Measurements from ENCODE around the gene PIKFYVE. TPM values are rescaled to one million over a fixed set of nuclear protein-coding genes. Genes with fewer than 3 reads are reported as not detected.

PIKFYVE gene
- total and polyA plus RNA-seq, 10 of the 15 experiments (the other 5 are each of a cell fraction or from before 2014, with no cell fraction given), result 5.2 to 41.7 (median 19.6) TPM

DNA sequence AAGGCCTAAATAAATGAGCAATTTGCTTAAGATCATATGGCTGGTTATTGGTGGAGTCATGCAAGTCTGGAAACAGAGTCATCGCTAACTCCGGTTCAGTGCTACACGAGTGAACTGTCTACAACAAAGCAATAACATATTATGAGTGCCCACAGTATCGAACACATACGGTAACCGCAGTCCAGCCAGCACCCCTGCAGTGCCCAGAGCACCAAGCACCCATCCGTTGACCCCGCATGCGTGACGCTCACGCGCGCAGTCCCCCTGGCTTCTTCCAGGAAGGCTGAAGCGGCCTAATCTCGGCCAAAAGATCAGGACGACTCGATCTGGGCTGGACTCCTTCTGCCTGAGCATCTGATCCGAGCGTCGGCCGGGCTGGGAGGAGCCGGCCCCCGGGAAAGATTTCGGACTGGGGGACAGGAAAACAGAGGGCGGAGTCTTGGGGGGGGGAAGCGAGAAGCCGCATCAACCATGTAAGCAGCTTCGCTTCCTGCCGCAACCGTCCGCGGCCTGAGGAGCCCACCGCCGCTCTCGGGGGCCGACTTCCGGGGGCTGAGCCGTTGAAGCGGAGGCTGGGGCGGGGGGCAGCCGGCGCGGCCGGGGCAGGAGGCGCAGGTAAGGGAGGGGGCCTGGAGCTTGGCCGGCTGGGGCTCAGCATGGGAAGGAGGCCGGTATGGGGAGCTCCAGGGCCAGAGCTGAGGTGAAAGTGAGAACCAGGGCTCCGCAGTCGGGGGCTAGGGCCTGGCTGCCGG, at the start of gene PIKFYVE (continued):
- TF ChIP-seq, protein P1, sequence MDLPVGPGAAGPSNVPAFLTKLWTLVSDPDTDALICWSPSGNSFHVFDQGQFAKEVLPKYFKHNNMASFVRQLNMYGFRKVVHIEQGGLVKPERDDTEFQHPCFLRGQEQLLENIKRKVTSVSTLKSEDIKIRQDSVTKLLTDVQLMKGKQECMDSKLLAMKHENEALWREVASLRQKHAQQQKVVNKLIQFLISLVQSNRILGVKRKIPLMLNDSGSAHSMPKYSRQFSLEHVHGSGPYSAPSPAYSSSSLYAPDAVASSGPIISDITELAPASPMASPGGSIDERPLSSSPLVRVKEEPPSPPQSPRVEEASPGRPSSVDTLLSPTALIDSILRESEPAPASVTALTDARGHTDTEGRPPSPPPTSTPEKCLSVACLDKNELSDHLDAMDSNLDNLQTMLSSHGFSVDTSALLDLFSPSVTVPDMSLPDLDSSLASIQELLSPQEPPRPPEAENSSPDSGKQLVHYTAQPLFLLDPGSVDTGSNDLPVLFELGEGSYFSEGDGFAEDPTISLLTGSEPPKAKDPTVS (IDR thresholded peaks at IDR 0.05; ENCODE audit: low read depth, low read length), result no peak
- TF ChIP-seq FOS (IDR thresholded peaks at IDR 0.05; ENCODE audit: borderline replicate concordance, extremely low read depth, insufficient read length) (no peak), MEF2A (IDR thresholded peaks at IDR 0.05; ENCODE audit: insufficient read depth, low read depth, low read length) (peak; percentile 25; the same call in 1 of the 2 replicates), TCF12 (IDR thresholded peaks at IDR 0.05; ENCODE audit: low read depth, low read length) (no peak), SMAD1 (IDR thresholded peaks at IDR 0.05; ENCODE audit: low read depth, partially characterized antibody) (no peak), ZNF622 (IDR thresholded peaks at IDR 0.05) (no peak), RBBP5 (conservative IDR thresholded peaks at IDR 0.05) (no peak), YY1 (IDR thresholded peaks at IDR 0.05; ENCODE audit: low read depth, low read length) (peak; percentile 79; the same call in 1 of the 2 replicates), EED (IDR thresholded peaks at IDR 0.05; ENCODE audit: low read depth) (peak; percentile 88), SRF (IDR thresholded peaks at IDR 0.05; ENCODE audit: low read depth in 2 of 2, low read length in 2 of 2) (peak; percentile 70 to 97), EP300 (IDR thresholded peaks at IDR 0.05; ENCODE audit: borderline replicate concordance in 1 of 2, control insufficient read depth in 1 of 2, low read depth in 2 of 2, low read length in 2 of 2) (peak; percentile 35 to 71; a peak in 3 of 4 replicates), ZBED1 (IDR thresholded peaks at IDR 0.05; ENCODE audit: borderline replicate concordance) (peak; percentile 68; the same call in 1 of the 2 replicates), MXI1 (IDR thresholded peaks at IDR 0.05; ENCODE audit: low read depth, low read length) (peak; percentile 42; the same call in 1 of the 2 replicates), CEBPB (IDR thresholded peaks at IDR 0.05; ENCODE audit: borderline replicate concordance in 1 of 2, low read depth in 2 of 2, low read length in 2 of 2) (no peak), NFYB (IDR thresholded peaks at IDR 0.05; ENCODE audit: insufficient read depth, low read depth, low read length) (peak; percentile 49; the same call in 1 of the 2 replicates), RB1 (IDR thresholded peaks at IDR 0.05; ENCODE audit: borderline replicate concordance) (peak; percentile 72; the same call in 1 of the 2 replicates), CREB1 (IDR thresholded peaks at IDR 0.05; ENCODE audit: low read depth) (peak; percentile 92), ZNF207 (IDR thresholded peaks at IDR 0.05; ENCODE audit: borderline replicate concordance) (peak; percentile 58; the same call in 1 of the 2 replicates), MYC (IDR thresholded peaks at IDR 0.05; ENCODE audit: insufficient read depth, insufficient read length, insufficient replicate concordance, low read length, severe bottlenecking) (no peak), EGR1 (IDR thresholded peaks at IDR 0.05; ENCODE audit: borderline replicate concordance in 1 of 2, low read depth in 2 of 2, low read length in 2 of 2) (no peak; a peak in 1 of 3 replicates)
- TF ChIP-seq, protein P2, sequence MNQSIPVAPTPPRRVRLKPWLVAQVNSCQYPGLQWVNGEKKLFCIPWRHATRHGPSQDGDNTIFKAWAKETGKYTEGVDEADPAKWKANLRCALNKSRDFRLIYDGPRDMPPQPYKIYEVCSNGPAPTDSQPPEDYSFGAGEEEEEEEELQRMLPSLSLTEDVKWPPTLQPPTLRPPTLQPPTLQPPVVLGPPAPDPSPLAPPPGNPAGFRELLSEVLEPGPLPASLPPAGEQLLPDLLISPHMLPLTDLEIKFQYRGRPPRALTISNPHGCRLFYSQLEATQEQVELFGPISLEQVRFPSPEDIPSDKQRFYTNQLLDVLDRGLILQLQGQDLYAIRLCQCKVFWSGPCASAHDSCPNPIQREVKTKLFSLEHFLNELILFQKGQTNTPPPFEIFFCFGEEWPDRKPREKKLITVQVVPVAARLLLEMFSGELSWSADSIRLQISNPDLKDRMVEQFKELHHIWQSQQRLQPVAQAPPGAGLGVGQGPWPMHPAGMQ (IDR thresholded peaks at IDR 0.05; ENCODE audit: borderline replicate concordance), result peak; percentile 40; the same call in 1 of the 2 replicates
- TF ChIP-seq, protein P3, sequence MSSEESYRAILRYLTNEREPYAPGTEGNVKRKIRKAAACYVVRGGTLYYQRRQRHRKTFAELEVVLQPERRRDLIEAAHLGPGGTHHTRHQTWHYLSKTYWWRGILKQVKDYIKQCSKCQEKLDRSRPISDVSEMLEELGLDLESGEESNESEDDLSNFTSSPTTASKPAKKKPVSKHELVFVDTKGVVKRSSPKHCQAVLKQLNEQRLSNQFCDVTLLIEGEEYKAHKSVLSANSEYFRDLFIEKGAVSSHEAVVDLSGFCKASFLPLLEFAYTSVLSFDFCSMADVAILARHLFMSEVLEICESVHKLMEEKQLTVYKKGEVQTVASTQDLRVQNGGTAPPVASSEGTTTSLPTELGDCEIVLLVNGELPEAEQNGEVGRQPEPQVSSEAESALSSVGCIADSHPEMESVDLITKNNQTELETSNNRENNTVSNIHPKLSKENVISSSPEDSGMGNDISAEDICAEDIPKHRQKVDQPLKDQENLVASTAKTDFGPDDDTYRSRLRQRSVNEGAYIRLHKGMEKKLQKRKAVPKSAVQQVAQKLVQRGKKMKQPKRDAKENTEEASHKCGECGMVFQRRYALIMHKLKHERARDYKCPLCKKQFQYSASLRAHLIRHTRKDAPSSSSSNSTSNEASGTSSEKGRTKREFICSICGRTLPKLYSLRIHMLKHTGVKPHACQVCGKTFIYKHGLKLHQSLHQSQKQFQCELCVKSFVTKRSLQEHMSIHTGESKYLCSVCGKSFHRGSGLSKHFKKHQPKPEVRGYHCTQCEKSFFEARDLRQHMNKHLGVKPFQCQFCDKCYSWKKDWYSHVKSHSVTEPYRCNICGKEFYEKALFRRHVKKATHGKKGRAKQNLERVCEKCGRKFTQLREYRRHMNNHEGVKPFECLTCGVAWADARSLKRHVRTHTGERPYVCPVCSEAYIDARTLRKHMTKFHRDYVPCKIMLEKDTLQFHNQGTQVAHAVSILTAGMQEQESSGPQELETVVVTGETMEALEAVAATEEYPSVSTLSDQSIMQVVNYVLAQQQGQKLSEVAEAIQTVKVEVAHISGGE (CRISPR knock-in tag; IDR thresholded peaks at IDR 0.05), result no peak

All from GM12878 (cell line).